GM19025 (cell line): ENCODE measurements around the gene GINM1.

Experiments
- ATAC-seq: cut with Tn5 transposase; IDR thresholded peaks from one replicate; pipeline ENCODE4 v1.9.1; 2021; ENCODE audit warnings: mild to moderate bottlenecking, low read depth, moderate library complexity; ENCODE audit not compliant: unreplicated experiment

GINM1 gene

GRCh38 chr6:149565527-149566409 lies at the start of gene GINM1:
GINM1 (plus strand) TSS chr6:149566375; CDS start chr6:149566415, 40 bp downstream.
- ATAC-seq, result peak; percentile 77

GRCh38 chr6:149529650-149530049 lies 36.5 kb upstream of the GINM1 start:
- no peak for ATAC-seq

GRCh38 chr6:149534742-149535141 lies 31.4 kb upstream of the GINM1 start:
- no peak for ATAC-seq

- no peak for ATAC-seq
These were observed 25.0 kb upstream of the GINM1 start for GRCh38 chr6:149541139-149541538.

- no peak for ATAC-seq
These were observed 21.4 kb upstream of the GINM1 start for GRCh38 chr6:149544646-149545257.

GRCh38 chr6:149545258-149545753 lies 20.9 kb upstream of the GINM1 start:
- ATAC-seq, result no peak

- peak; percentile 97 for ATAC-seq
These were observed 20.3 kb upstream of the GINM1 start, which contains the start of gene PPIL4 for GRCh38 chr6:149545754-149546471. PPIL4 (minus strand) TSS chr6:149546043; CDS start chr6:149546005, 38 bp downstream.

- no peak for ATAC-seq
These were observed 14.3 kb upstream of the GINM1 start for GRCh38 chr6:149551920-149552319.

GRCh38 chr6:149558029-149558428 lies 8.1 kb upstream of the GINM1 start:
- ATAC-seq, result no peak

- ATAC-seq, result no peak
These were observed 6.8 kb upstream of the GINM1 start for GRCh38 chr6:149559389-149559788.

GRCh38 chr6:149560736-149561135 lies 5.4 kb upstream of the GINM1 start:
- ATAC-seq, result no peak

GRCh38 chr6:149563203-149563927 lies 2.8 kb upstream of the GINM1 start:
- ATAC-seq, result no peak

GRCh38 chr6:149563928-149564325 lies 2.2 kb upstream of the GINM1 start:
- ATAC-seq, result no peak

GRCh38 chr6:149566410-149567193 lies 427 bp downstream of the GINM1 start:
- ATAC-seq, result peak; percentile 7

- ATAC-seq, result no peak
These were observed 1.0 kb downstream of the GINM1 start for GRCh38 chr6:149567194-149567586.

GRCh38 chr6:149567945-149568585 lies 1.9 kb downstream of the GINM1 start:
- no peak for ATAC-seq

- no peak for ATAC-seq
These were observed 14.7 kb downstream of the GINM1 start for GRCh38 chr6:149580880-149581279.

- ATAC-seq, result no peak
These were observed 15.2 kb downstream of the GINM1 start for GRCh38 chr6:149581349-149581748.

GRCh38 chr6:149586149-149586548 lies 20.0 kb downstream of the GINM1 start:
- no peak for ATAC-seq
